HepG2 (cell line): ENCODE data around the gene CD40. TPM values are rescaled to one million over a fixed set of nuclear protein-coding genes. Genes with fewer than 3 reads are reported as not detected.

Source experiments
- ADNP ChIP-seq: sonication (generic); formaldehyde crosslinking; IDR thresholded peaks from 2 replicates; pipeline ENCODE4 v1.4.0; 2020; ENCODE audit warnings: missing genetic modification reagents
- ARNT ChIP-seq: fragments of 450-650 bp; IDR thresholded peaks from 2 replicates; pipeline ENCODE4 v1.6.1; 2017
- BRCA1 ChIP-seq: sonication (generic); formaldehyde crosslinking; IDR thresholded peaks from 2 replicates; pipeline ENCODE4 v1.4.0; 2020; ENCODE audit warnings: missing genetic modification reagents
- DNMT3B ChIP-seq: conservative IDR thresholded peaks from 2 replicates; pipeline ENCODE4 v1.6.1; 2016; ENCODE audit warnings: missing biosample characterization, control low read depth
- ELF1 ChIP-seq: sonication (generic); formaldehyde crosslinking; IDR thresholded peaks from 2 replicates; pipeline ENCODE4 v1.4.0; 2020; ENCODE audit warnings: missing genetic modification reagents
- EZH2 ChIP-seq: conservative IDR thresholded peaks from 2 replicates; pipeline ENCODE4 v1.6.1; 2012; ENCODE audit warnings: mild to moderate bottlenecking, low read depth, low read length, moderate library complexity
- HNRNPL ChIP-seq: fragments of 200-400 bp; formaldehyde crosslinking; IDR thresholded peaks from 2 replicates; pipeline ENCODE4 v1.6.1; 2017; ENCODE audit warnings: mild to moderate bottlenecking, low read depth, low read length
- KDM5A ChIP-seq: fragments of 200-600 bp; sonication (generic); IDR thresholded peaks from 2 replicates; pipeline ENCODE4 v1.7.0; 2018; ENCODE audit warnings: antibody characterized with exemption, mild to moderate bottlenecking, low read length, borderline replicate concordance
- PRDM4 ChIP-seq: sonication (generic); formaldehyde crosslinking; IDR thresholded peaks from 2 replicates; pipeline ENCODE4 v1.9.0; 2021; ENCODE audit warnings: missing genetic modification reagents, borderline replicate concordance
- RBAK ChIP-seq: sonication (generic); formaldehyde crosslinking; IDR thresholded peaks from 2 replicates; pipeline ENCODE4 v1.5.1; 2020; ENCODE audit warnings: mild to moderate bottlenecking, missing genetic modification reagents
- SMARCC2 ChIP-seq: fragments of 450-650 bp; IDR thresholded peaks from 2 replicates; pipeline ENCODE4 v1.6.1; 2017; ENCODE audit warnings: antibody characterized with exemption, mild to moderate bottlenecking
- TCF7L2 ChIP-seq: IDR thresholded peaks from 2 replicates; pipeline ENCODE4 v1.6.1; 2011; ENCODE audit warnings: mild to moderate bottlenecking, low read depth, low read length, moderate library complexity
- TEAD3 ChIP-seq: optimal IDR thresholded peaks from 2 replicates; pipeline ENCODE3; 2016; ENCODE audit warnings: borderline replicate concordance
- ZBTB49 ChIP-seq: sonication (generic); formaldehyde crosslinking; IDR thresholded peaks from 2 replicates; pipeline ENCODE4 v1.4.0; 2020; ENCODE audit warnings: missing genetic modification reagents, borderline replicate concordance
- ZNF33A ChIP-seq: sonication (generic); formaldehyde crosslinking; IDR thresholded peaks from 2 replicates; pipeline ENCODE4 v1.5.1; 2020; ENCODE audit warnings: missing genetic modification reagents, mild to moderate bottlenecking, moderate library complexity, borderline replicate concordance
- polyA plus RNA-seq, 8 experiments: library from polyadenylated mRNA; depleted of rRNA in 3 of 8; stranded (reverse) in 7 of 8; unstranded in 1 of 8; fragments of >200 nt; fragmentation: Illumina TruSeq in 4 of 8; extraction: Trizol in 4 of 8; gene quantifications; 2 replicates each; pipeline versions ENCODE4 v1.2.1 to v1.2.3, GENCODE V29; 2011 to 2016; ENCODE audit warnings: low read depth in 4 of 8, missing spikeins in 1 of 8, mixed read lengths in 1 of 8; ENCODE audit not compliant: insufficient read depth in 1 of 8
- total RNA-seq, 5 experiments: library from RNA; depleted of rRNA; stranded (reverse); fragments of >200 nt; fragmentation: Illumina TruSeq; extraction: Trizol; gene quantifications; 2 replicates each; pipeline ENCODE4 v1.2.3, GENCODE V29; 2016; ENCODE audit warnings: low read depth in 1 of 5
- TF ChIP-seq, protein P1 (sequence below): IDR thresholded peaks from 2 replicates; pipeline ENCODE4 v1.6.1; 2012; ENCODE audit warnings: low read length, improper control_type of control experiment
- TF ChIP-seq, protein P2 (sequence below): IDR thresholded peaks from 2 replicates; pipeline ENCODE4 v1.6.1; 2016
- TF ChIP-seq, protein P3 (sequence below): IDR thresholded peaks from 2 replicates; pipeline ENCODE4 v1.6.1; 2018; ENCODE audit warnings: missing genetic modification reagents

Gene CD40
- total and polyA plus RNA-seq, 2 of the 13 experiments (the other 11 are each of a cell fraction or from before 2014, with no cell fraction given) = 4.6 to 13.4 TPM

- TF ChIP-seq ZNF33A (CRISPR knock-in tag) = no peak
- peak; percentile 33; the same call in 1 of the 2 replicates for TF ChIP-seq HNRNPL
- TF ChIP-seq TCF7L2 = no peak
- TF ChIP-seq, protein P1, sequence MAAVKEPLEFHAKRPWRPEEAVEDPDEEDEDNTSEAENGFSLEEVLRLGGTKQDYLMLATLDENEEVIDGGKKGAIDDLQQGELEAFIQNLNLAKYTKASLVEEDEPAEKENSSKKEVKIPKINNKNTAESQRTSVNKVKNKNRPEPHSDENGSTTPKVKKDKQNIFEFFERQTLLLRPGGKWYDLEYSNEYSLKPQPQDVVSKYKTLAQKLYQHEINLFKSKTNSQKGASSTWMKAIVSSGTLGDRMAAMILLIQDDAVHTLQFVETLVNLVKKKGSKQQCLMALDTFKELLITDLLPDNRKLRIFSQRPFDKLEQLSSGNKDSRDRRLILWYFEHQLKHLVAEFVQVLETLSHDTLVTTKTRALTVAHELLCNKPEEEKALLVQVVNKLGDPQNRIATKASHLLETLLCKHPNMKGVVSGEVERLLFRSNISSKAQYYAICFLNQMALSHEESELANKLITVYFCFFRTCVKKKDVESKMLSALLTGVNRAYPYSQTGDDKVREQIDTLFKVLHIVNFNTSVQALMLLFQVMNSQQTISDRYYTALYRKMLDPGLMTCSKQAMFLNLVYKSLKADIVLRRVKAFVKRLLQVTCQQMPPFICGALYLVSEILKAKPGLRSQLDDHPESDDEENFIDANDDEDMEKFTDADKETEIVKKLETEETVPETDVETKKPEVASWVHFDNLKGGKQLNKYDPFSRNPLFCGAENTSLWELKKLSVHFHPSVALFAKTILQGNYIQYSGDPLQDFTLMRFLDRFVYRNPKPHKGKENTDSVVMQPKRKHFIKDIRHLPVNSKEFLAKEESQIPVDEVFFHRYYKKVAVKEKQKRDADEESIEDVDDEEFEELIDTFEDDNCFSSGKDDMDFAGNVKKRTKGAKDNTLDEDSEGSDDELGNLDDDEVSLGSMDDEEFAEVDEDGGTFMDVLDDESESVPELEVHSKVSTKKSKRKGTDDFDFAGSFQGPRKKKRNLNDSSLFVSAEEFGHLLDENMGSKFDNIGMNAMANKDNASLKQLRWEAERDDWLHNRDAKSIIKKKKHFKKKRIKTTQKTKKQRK = no peak
- TF ChIP-seq RBAK (CRISPR knock-in tag) = no peak
- TF ChIP-seq TEAD3 (CRISPR knock-in tag) = peak; percentile 88
- 0 out of 2 replicates have a peak, but pooled peaks have one; percentile 14 for TF ChIP-seq DNMT3B (CRISPR knock-in tag)
- no peak for TF ChIP-seq EZH2
- no peak; the same call in 1 of the 2 replicates for TF ChIP-seq BRCA1 (CRISPR knock-in tag)
- TF ChIP-seq SMARCC2 = peak; percentile 28; the same call in 1 of the 2 replicates
- TF ChIP-seq ZBTB49 (CRISPR knock-in tag) = no peak
- peak; percentile 88 for TF ChIP-seq ELF1 (CRISPR knock-in tag)
- TF ChIP-seq ADNP (CRISPR knock-in tag) = no peak
- no peak; the same call in 1 of the 2 replicates for TF ChIP-seq PRDM4 (CRISPR knock-in tag)
- peak; percentile 83; the same call in 1 of the 2 replicates for TF ChIP-seq KDM5A
- TF ChIP-seq, protein P2, sequence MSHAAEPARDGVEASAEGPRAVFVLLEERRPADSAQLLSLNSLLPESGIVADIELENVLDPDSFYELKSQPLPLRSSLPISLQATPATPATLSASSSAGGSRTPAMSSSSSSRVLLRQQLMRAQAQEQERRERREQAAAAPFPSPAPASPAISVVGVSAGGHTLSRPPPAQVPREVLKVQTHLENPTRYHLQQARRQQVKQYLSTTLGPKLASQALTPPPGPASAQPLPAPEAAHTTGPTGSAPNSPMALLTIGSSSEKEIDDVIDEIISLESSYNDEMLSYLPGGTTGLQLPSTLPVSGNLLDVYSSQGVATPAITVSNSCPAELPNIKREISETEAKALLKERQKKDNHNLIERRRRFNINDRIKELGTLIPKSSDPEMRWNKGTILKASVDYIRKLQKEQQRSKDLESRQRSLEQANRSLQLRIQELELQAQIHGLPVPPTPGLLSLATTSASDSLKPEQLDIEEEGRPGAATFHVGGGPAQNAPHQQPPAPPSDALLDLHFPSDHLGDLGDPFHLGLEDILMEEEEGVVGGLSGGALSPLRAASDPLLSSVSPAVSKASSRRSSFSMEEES = peak; percentile 53; the same call in 1 of the 2 replicates
- TF ChIP-seq, protein P3, sequence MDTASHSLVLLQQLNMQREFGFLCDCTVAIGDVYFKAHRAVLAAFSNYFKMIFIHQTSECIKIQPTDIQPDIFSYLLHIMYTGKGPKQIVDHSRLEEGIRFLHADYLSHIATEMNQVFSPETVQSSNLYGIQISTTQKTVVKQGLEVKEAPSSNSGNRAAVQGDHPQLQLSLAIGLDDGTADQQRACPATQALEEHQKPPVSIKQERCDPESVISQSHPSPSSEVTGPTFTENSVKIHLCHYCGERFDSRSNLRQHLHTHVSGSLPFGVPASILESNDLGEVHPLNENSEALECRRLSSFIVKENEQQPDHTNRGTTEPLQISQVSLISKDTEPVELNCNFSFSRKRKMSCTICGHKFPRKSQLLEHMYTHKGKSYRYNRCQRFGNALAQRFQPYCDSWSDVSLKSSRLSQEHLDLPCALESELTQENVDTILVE (CRISPR knock-in tag) = peak; percentile 96; the same call in 1 of the 2 replicates
- no peak for TF ChIP-seq ARNT
Observed at GRCh38 chr20:46089417-46090388, 28.4 kb upstream of the CD40 start, which contains the start of gene NCOA5 (continued).
